ENCODE data around the gene TPM4.

The TPM4 gene

DNA sequence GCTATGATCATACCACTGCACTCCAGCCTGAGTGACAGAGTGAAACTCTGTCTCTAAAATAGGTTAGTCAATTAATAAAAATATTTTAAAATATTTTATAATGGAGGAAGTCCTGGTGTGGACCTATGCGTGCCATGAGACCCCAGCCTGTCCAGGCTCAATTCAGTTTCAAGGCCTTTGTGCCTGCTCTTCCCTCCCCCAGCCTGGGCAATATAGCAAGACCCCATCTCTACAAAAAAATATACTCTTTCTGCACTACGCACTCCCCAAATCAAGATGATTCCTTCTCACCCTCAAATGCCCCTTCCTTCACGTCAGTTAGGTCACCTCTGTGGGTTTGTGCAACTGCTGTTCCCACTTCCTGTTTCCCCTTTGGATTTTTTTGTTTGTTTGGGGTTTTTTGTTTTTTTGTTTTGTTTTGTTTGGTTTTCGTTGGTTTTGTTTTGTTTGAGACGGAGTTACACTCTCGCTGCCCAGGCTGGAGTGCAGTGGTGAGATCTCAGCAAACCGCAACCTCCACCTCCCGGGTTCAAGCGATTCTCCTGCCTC lies 65.8 kb downstream of the TPM4 start:
- no peak overlapping the region for H3K4me3 ChIP-seq (ENCODE audit: low read depth, low read length)
- in situ Hi-C loops (cut with HindIII; ENCODE audit: low sequenced_read_pairs): no loop called here
- TF ChIP-seq, protein P1, sequence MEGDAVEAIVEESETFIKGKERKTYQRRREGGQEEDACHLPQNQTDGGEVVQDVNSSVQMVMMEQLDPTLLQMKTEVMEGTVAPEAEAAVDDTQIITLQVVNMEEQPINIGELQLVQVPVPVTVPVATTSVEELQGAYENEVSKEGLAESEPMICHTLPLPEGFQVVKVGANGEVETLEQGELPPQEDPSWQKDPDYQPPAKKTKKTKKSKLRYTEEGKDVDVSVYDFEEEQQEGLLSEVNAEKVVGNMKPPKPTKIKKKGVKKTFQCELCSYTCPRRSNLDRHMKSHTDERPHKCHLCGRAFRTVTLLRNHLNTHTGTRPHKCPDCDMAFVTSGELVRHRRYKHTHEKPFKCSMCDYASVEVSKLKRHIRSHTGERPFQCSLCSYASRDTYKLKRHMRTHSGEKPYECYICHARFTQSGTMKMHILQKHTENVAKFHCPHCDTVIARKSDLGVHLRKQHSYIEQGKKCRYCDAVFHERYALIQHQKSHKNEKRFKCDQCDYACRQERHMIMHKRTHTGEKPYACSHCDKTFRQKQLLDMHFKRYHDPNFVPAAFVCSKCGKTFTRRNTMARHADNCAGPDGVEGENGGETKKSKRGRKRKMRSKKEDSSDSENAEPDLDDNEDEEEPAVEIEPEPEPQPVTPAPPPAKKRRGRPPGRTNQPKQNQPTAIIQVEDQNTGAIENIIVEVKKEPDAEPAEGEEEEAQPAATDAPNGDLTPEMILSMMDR (IDR thresholded peaks at IDR 0.05; ENCODE audit: low read depth, low read length, missing control alignments): no peak
- DNase-seq (ENCODE audit: low read depth): no peak

DNA sequence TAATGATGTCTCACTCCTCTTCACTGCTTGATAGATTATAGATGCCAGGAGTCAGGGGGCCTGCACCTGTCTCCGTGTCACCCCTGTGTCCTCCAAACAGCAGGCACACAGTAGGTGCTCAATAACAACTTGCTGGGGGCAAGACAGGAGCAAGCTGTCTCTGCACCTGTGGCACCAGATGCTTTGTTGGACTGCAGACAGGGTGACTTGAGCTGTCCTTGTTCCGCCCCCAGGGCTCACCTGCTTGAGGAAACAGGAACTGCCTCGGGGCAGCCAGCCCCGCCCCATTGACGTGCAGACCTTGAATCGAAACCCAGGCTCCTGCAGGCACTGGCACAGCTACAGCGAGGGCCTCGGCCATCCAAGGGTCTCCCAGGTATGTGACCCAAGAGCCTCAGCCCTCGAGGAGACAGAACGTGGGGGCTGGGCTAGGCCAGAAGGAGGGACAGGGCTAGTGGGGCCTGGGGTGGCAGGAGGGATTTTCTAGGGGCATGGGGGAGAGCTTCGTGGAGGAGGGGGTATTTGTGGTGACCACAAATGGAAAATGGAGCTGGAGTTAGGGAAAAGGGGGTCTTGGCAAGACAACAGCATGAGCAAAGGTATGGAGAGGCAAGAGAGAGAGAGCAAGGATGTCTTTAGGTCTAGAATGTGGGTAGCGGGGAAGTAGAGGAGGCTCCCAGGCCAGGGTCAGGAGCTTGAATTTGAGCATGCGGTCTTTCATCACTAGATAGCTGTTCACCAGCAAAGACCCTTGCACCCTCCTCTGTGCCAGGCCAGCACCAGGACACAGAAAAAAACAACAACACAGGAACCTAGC lies 67.3 kb downstream of the TPM4 start, which contains the start of gene HSH2D:
Gene HSH2D, plus strand, starts transcription at position 287 of the 817 bp plus-strand sequence. CDS start 5,066 bp downstream, outside the sequence.
- TF ChIP-seq, protein P1 (IDR thresholded peaks at IDR 0.05; ENCODE audit: low read depth, low read length, missing control alignments): no peak
- in situ Hi-C loops (cut with HindIII; ENCODE audit: low sequenced_read_pairs): no loop called here
- DNase-seq (ENCODE audit: low read depth): no peak

GRCh38 chr19:16144216-16144581 lies 67.9 kb downstream of the TPM4 start:
- in situ Hi-C loops (cut with HindIII; ENCODE audit: low sequenced_read_pairs): no loop called here
- TF ChIP-seq, protein P1 (IDR thresholded peaks at IDR 0.05; ENCODE audit: low read depth, low read length, missing control alignments): no peak
- no peak for DNase-seq (ENCODE audit: low read depth)
- no peak overlapping the region for H3K4me3 ChIP-seq (ENCODE audit: low read depth, low read length)

More for the DNA sequence above, 67.3 kb downstream of the TPM4 start, which contains the start of gene HSH2D:
- H3K4me3 ChIP-seq (ENCODE audit: low read depth, low read length): no peak within 1 kb of the TSS

- TF ChIP-seq, protein P1 (IDR thresholded peaks at IDR 0.05; ENCODE audit: low read depth, low read length, missing control alignments): no peak
- DNase-seq (ENCODE audit: low read depth): no peak
- no peak overlapping the region for H3K4me3 ChIP-seq (ENCODE audit: low read depth, low read length)
- in situ Hi-C loops (cut with HindIII; ENCODE audit: low sequenced_read_pairs): no loop called here
Measured at GRCh38 chr19:16146112-16146511, 69.8 kb downstream of the TPM4 start.

- H3K4me3 ChIP-seq (ENCODE audit: low read depth, low read length): no peak overlapping the region
- DNase-seq (ENCODE audit: low read depth): no peak
- TF ChIP-seq, protein P1 (IDR thresholded peaks at IDR 0.05; ENCODE audit: low read depth, low read length, missing control alignments): no peak
- in situ Hi-C loops (cut with HindIII; ENCODE audit: low sequenced_read_pairs): no loop called here
Measured at GRCh38 chr19:16148443-16149229, 72.3 kb downstream of the TPM4 start.
